Trophoblast cell (in vitro differentiated cells and primary cell): ENCODE results near the gene TAF4B.

Source experiments
- DNase-seq, 2 donors: peaks; one replicate each; pipeline ENCODE4 v3.0.0-alpha.2; 2016
- H2AFZ ChIP-seq: 2 replicates; pipeline ENCODE4 v1.6.1; 2013; ENCODE audit warnings: low read length, moderate library complexity, mild to moderate bottlenecking; ENCODE audit not compliant: insufficient read depth, poor library complexity
- H2AK5ac ChIP-seq: 2 replicates; pipeline ENCODE4 v1.6.1; 2013; ENCODE audit warnings: mild to moderate bottlenecking, low read length
- H2BK120ac ChIP-seq: 2 replicates; pipeline ENCODE4 v1.6.1; 2013; ENCODE audit warnings: low read length, mild to moderate bottlenecking, moderate library complexity; ENCODE audit not compliant: insufficient read depth, poor library complexity
- H2BK12ac ChIP-seq: 2 replicates; pipeline ENCODE4 v1.6.1; 2013; ENCODE audit warnings: mild to moderate bottlenecking, low read length, moderate library complexity
- H2BK5ac ChIP-seq: 2 replicates; pipeline ENCODE4 v1.6.1; 2013; ENCODE audit warnings: low read length, low read depth, moderate library complexity, mild to moderate bottlenecking; ENCODE audit not compliant: poor library complexity
- H3K14ac ChIP-seq: 2 replicates; pipeline ENCODE4 v1.6.1; 2013; ENCODE audit warnings: mild to moderate bottlenecking, low read length
- H3K18ac ChIP-seq: 2 replicates; pipeline ENCODE4 v1.6.1; 2013; ENCODE audit warnings: mild to moderate bottlenecking, low read length
- H3K23ac ChIP-seq: 2 replicates; pipeline ENCODE4 v1.6.1; 2013; ENCODE audit warnings: low read length
- H3K27ac ChIP-seq: 2 replicates; pipeline ENCODE4 v1.5.1; 2013; ENCODE audit warnings: low read depth, mild to moderate bottlenecking, inconsistent platforms, low read length, moderate library complexity
- H3K27me3 ChIP-seq: 2 replicates; pipeline ENCODE4 v1.6.1; 2013; ENCODE audit warnings: inconsistent platforms, mild to moderate bottlenecking, low read length, moderate library complexity; ENCODE audit not compliant: insufficient read depth
- H3K36me3 ChIP-seq, 2 experiments: 1 replicate in 1 of 2; 2 replicates in 1 of 2; pipeline ENCODE4 v1.6.1; 2013; ENCODE audit warnings: low read length in 2 of 2, mild to moderate bottlenecking in 2 of 2, moderate library complexity in 1 of 2; ENCODE audit not compliant: insufficient read depth in 2 of 2, control insufficient read depth in 1 of 2
- H3K4ac ChIP-seq: 2 replicates; pipeline ENCODE4 v1.6.1; 2013; ENCODE audit warnings: low read depth, mild to moderate bottlenecking, low read length, moderate library complexity
- H3K4me1 ChIP-seq, 2 experiments: 1 replicate in 1 of 2; 2 replicates in 1 of 2; pipeline ENCODE4 v1.6.1; 2013; ENCODE audit warnings: low read length in 2 of 2, mild to moderate bottlenecking in 2 of 2, moderate library complexity in 1 of 2; ENCODE audit not compliant: insufficient read depth in 2 of 2, control insufficient read depth in 1 of 2
- H3K4me2 ChIP-seq: 2 replicates; pipeline ENCODE4 v1.6.1; 2013; ENCODE audit warnings: inconsistent platforms, mild to moderate bottlenecking, low read length, moderate library complexity
- H3K4me3 ChIP-seq: 2 replicates; pipeline ENCODE4 v1.5.1; 2013; ENCODE audit warnings: mild to moderate bottlenecking, low read depth, low read length, inconsistent platforms
- H3K79me1 ChIP-seq: one replicate; pipeline ENCODE4 v1.6.1; 2013; ENCODE audit warnings: low read length
- H3K79me2 ChIP-seq: 2 replicates; pipeline ENCODE4 v1.6.1; 2013; ENCODE audit warnings: low read length, mild to moderate bottlenecking; ENCODE audit not compliant: control insufficient read depth, insufficient read depth, poor library complexity
- H3K9ac ChIP-seq: 2 replicates; pipeline ENCODE4 v1.6.1; 2013; ENCODE audit warnings: mild to moderate bottlenecking, low read length
- H3K9me3 ChIP-seq: 2 replicates; pipeline ENCODE4 v1.6.1; 2013; ENCODE audit warnings: low read depth, mild to moderate bottlenecking, control low read depth, inconsistent platforms, low read length; ENCODE audit not compliant: insufficient read depth
- H4K12ac ChIP-seq: 2 replicates; pipeline ENCODE4 v1.6.1; 2013; ENCODE audit warnings: low read depth, mild to moderate bottlenecking, low read length, moderate library complexity
- H4K8ac ChIP-seq: 2 replicates; pipeline ENCODE4 v1.6.1; 2013; ENCODE audit warnings: low read depth, mild to moderate bottlenecking, low read length, moderate library complexity
- H4K91ac ChIP-seq: one replicate; pipeline ENCODE4 v1.6.1; 2013; ENCODE audit warnings: low read depth, mild to moderate bottlenecking, low read length, moderate library complexity
- WGBS: extraction: QIAGEN DNeasy Blood & Tissue Kit; methylation state at CpG from one replicate; pipeline ENCODE4 v1.1.7; 2013; ENCODE audit warnings: missing lambda C conversion rate; ENCODE audit not compliant: insufficient read length, insufficient coverage; ENCODE audit errors: extremely low coverage; 5-methylcytosine and 5-hydroxymethylcytosine counted together

Gene TAF4B

GRCh38 chr18:26268454-26268853, 42.2 kb downstream of the TAF4B start:
- Histone ChIP-seq H2AK5ac (no peak overlapping the region), H3K27ac (no peak overlapping the region), H3K9ac (no peak overlapping the region), H2AFZ (no peak overlapping the region), H3K4ac (no peak overlapping the region), H3K4me1 (no peaks in the 10 kb centered on the region), H2BK120ac (no peak overlapping the region), H3K4me2 (no peak overlapping the region), H2BK12ac (no peak overlapping the region), H2BK5ac (no peak overlapping the region), H3K27me3 (no peaks in the 10 kb centered on the region), H3K14ac (no peak overlapping the region), H3K9me3 (no peaks in the 10 kb centered on the region), H4K12ac (no peak overlapping the region), H3K36me3 (no peaks in the 10 kb centered on the region), H3K79me2 (peaks cover 2% of the 10 kb centered on the region), H3K23ac (no peak overlapping the region), H4K91ac (no peak overlapping the region), H3K79me1 (no peaks in the 10 kb centered on the region), H3K4me3 (no peak overlapping the region), H3K18ac (no peak overlapping the region), H4K8ac (no peak overlapping the region)
- WGBS, result no CpG with 5 or more reads among the region's 4 CpGs
- peak; percentile 33 to 74 for DNase-seq

GRCh38 chr18:26271917-26272549, 45.8 kb downstream of the TAF4B start:
- Histone ChIP-seq H4K8ac (no peak overlapping the region), H2AK5ac (no peak overlapping the region), H3K9me3 (no peaks in the 10 kb centered on the region), H3K4me2 (no peak overlapping the region), H4K91ac (no peak overlapping the region), H3K23ac (no peak overlapping the region), H4K12ac (no peak overlapping the region), H3K18ac (no peak overlapping the region), H3K9ac (no peak overlapping the region), H2BK12ac (no peak overlapping the region), H3K27me3 (no peaks in the 10 kb centered on the region), H3K36me3 (no peaks in the 10 kb centered on the region), H3K27ac (no peak overlapping the region), H2BK5ac (no peak overlapping the region), H3K4ac (no peak overlapping the region), H2BK120ac (peak overlapping the region; percentile 13), H3K79me2 (no peaks in the 10 kb centered on the region), H3K14ac (no peak overlapping the region), H2AFZ (no peak overlapping the region), H3K4me1 (no peaks in the 10 kb centered on the region), H3K79me1 (no peaks in the 10 kb centered on the region), H3K4me3 (no peak overlapping the region)
- WGBS, result no CpG with 5 or more reads among the region's 14 CpGs
- no peak for DNase-seq

- Histone ChIP-seq H3K18ac (no peak overlapping the region), H3K36me3 (no peaks in the 10 kb centered on the region), H2BK120ac (no peak overlapping the region), H3K4me3 (no peak overlapping the region), H3K23ac (no peak overlapping the region), H4K12ac (no peak overlapping the region), H3K9ac (no peak overlapping the region), H3K4me2 (no peak overlapping the region), H2BK5ac (no peak overlapping the region), H3K79me1 (no peaks in the 10 kb centered on the region), H2AK5ac (no peak overlapping the region), H3K4me1 (no peaks in the 10 kb centered on the region), H3K4ac (no peak overlapping the region), H3K27ac (no peak overlapping the region), H3K9me3 (no peaks in the 10 kb centered on the region), H4K91ac (no peak overlapping the region), H3K27me3 (no peaks in the 10 kb centered on the region), H2BK12ac (no peak overlapping the region), H3K79me2 (no peaks in the 10 kb centered on the region), H3K14ac (no peak overlapping the region), H2AFZ (no peak overlapping the region), H4K8ac (no peak overlapping the region)
- DNase-seq, result no peak
- WGBS, result no CpG with 5 or more reads among the region's 3 CpGs
These were observed 51.1 kb downstream of the TAF4B start for GRCh38 chr18:26277374-26277773.

- Histone ChIP-seq H4K8ac (no peak overlapping the region), H2BK120ac (no peak overlapping the region), H3K4me3 (no peak overlapping the region), H3K18ac (no peak overlapping the region), H3K9me3 (no peaks in the 10 kb centered on the region), H3K14ac (no peak overlapping the region), H2BK12ac (no peak overlapping the region), H2AFZ (no peak overlapping the region), H2BK5ac (no peak overlapping the region), H4K12ac (no peak overlapping the region), H3K4me1 (no peaks in the 10 kb centered on the region), H3K79me1 (no peaks in the 10 kb centered on the region), H3K79me2 (no peaks in the 10 kb centered on the region), H3K4me2 (no peak overlapping the region), H3K9ac (no peak overlapping the region), H3K27me3 (no peaks in the 10 kb centered on the region), H4K91ac (no peak overlapping the region), H3K23ac (no peak overlapping the region), H3K36me3 (no peaks in the 10 kb centered on the region), H3K27ac (no peak overlapping the region), H3K4ac (no peak overlapping the region), H2AK5ac (no peak overlapping the region)
- no peak for DNase-seq
- WGBS, result no CpG with 5 or more reads among the region's 1 CpG
These were observed 53.2 kb downstream of the TAF4B start for GRCh38 chr18:26279428-26279827.
